ENCODE measurements around the gene TAF10. TPM values are rescaled to one million over a fixed set of nuclear protein-coding genes. Genes with fewer than 3 reads are reported as not detected.

Gene TAF10
- total RNA-seq, 2 experiments from 2014 or later, result 154 to 164 TPM

DNA sequence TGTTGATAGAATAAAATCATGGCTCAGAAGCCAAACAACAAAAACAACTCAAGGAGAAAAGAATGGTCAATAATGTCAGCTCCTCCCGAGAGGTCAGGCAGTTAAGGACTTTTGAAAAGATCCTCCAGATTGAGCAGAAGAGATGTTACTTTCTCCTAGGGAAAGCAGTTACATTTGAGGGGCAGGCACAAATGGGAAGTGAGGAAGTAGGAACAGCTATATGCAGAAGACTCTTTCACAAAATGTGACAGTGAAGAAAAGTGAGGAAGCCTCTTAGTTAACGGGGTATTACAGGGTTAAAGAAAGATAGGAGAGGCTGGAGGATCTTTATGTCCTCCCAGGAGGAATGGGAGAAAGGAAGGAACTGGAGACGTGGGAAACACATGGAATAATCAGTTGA is 40.2 kb upstream of the TAF10 start:
- H3K9me3 ChIP-seq (ENCODE audit: control insufficient read depth in 1 of 2, insufficient read depth in 1 of 2, low read length in 2 of 2), result no peaks in the 10 kb centered on the region
- H3K9me3 Mint-ChIP-seq, result no peaks in the 10 kb centered on the region
- peaks cover 44% of the 10 kb centered on the region for H3K4me1 ChIP-seq (ENCODE audit: insufficient read depth, low read length)
- intact Hi-C loops (cut with DNase I, micrococcal nuclease), result no loop called here
- H3K27ac ChIP-seq (ENCODE audit: low read depth in 1 of 2, low read length in 2 of 2), result no peak overlapping the region
- H3K4me3 Mint-ChIP-seq, result no peak overlapping the region
- H3K27me3 Mint-ChIP-seq, result no peaks in the 10 kb centered on the region
- ChIA-PET CTCF (interaction anchor here (1.1 kb wide), 1 partner anchor 16 kb away, joined by 4 read pairs; no protein-coding TSS in a partner anchor), POLR2A (interaction anchor here (1.1 kb wide), 2 partner anchors 13 to 40 kb away, joined by 3 read pairs; partner anchors contain the start of gene TAF10)
- no peaks in the 10 kb centered on the region for H3K27me3 ChIP-seq (ENCODE audit: control insufficient read depth in 1 of 2, insufficient read depth in 2 of 2, low read length in 2 of 2)
- DNase-seq (no peak), ATAC-seq (ENCODE audit: poor library complexity) (no peak)
- H3K4me3 ChIP-seq (ENCODE audit: low read length), result no peak overlapping the region
- no peaks in the 10 kb centered on the region for H3K36me3 Mint-ChIP-seq (ENCODE audit: low read depth)
- H3K27ac Mint-ChIP-seq, result no peak overlapping the region
- peaks cover 12% of the 10 kb centered on the region for H3K4me1 Mint-ChIP-seq (ENCODE audit: low read depth)
- no peaks in the 10 kb centered on the region for H3K36me3 ChIP-seq (ENCODE audit: insufficient read depth, low read length)
- TF ChIP-seq, protein P1, sequence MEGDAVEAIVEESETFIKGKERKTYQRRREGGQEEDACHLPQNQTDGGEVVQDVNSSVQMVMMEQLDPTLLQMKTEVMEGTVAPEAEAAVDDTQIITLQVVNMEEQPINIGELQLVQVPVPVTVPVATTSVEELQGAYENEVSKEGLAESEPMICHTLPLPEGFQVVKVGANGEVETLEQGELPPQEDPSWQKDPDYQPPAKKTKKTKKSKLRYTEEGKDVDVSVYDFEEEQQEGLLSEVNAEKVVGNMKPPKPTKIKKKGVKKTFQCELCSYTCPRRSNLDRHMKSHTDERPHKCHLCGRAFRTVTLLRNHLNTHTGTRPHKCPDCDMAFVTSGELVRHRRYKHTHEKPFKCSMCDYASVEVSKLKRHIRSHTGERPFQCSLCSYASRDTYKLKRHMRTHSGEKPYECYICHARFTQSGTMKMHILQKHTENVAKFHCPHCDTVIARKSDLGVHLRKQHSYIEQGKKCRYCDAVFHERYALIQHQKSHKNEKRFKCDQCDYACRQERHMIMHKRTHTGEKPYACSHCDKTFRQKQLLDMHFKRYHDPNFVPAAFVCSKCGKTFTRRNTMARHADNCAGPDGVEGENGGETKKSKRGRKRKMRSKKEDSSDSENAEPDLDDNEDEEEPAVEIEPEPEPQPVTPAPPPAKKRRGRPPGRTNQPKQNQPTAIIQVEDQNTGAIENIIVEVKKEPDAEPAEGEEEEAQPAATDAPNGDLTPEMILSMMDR (IDR thresholded peaks at IDR 0.05), result no peak

DNA sequence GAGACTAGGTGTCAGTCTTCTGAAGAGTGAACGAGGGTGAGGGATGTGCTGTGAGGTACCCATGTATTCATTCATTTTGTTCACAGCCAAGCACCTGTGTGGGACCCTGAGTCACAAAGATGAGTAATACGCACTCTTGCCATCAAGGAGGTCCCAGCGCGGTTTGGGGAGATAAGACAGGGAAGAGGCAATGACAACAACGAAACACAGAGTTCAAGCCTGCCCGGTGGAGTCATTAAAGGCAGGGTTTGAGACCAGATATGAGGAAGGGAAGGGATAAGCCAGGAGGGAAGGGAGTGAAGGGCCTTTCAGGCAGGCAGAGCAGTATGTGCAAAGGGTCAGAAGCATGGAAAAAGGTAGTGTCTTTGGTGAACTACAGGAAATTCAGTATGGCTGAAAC is 39.0 kb upstream of the TAF10 start:
- intact Hi-C loops (cut with DNase I, micrococcal nuclease), result no loop called here
- ChIA-PET CTCF (interaction anchor here (2.4 kb wide), 1 partner anchor 32 kb away, joined by 12 read pairs; the partner anchor contains the start of gene MRPL17), POLR2A (no interaction called here)
- TF ChIP-seq, protein P1 (IDR thresholded peaks at IDR 0.05), result no peak
- DNase-seq (peak in 1 of 14 experiments; percentile 50), ATAC-seq (ENCODE audit: poor library complexity) (no peak)
- Mint-ChIP-seq H3K27ac (no peak overlapping the region), H3K4me1 (ENCODE audit: low read depth) (no peaks in the 10 kb centered on the region), H3K27me3 (no peaks in the 10 kb centered on the region), H3K4me3 (no peak overlapping the region), H3K36me3 (ENCODE audit: low read depth) (no peaks in the 10 kb centered on the region), H3K9me3 (no peaks in the 10 kb centered on the region)
- peaks cover 52% of the 10 kb centered on the region for H3K4me1 ChIP-seq (ENCODE audit: insufficient read depth, low read length)
- no peaks in the 10 kb centered on the region for H3K9me3 ChIP-seq (ENCODE audit: control insufficient read depth in 1 of 2, insufficient read depth in 1 of 2, low read length in 2 of 2)
- H3K27ac ChIP-seq (ENCODE audit: low read depth in 1 of 2, low read length in 2 of 2), result no peak overlapping the region
- no peak overlapping the region for H3K4me3 ChIP-seq (ENCODE audit: low read length)
- no peaks in the 10 kb centered on the region for H3K27me3 ChIP-seq (ENCODE audit: control insufficient read depth in 1 of 2, insufficient read depth in 2 of 2, low read length in 2 of 2)
- H3K36me3 ChIP-seq (ENCODE audit: insufficient read depth, low read length), result no peaks in the 10 kb centered on the region

DNA sequence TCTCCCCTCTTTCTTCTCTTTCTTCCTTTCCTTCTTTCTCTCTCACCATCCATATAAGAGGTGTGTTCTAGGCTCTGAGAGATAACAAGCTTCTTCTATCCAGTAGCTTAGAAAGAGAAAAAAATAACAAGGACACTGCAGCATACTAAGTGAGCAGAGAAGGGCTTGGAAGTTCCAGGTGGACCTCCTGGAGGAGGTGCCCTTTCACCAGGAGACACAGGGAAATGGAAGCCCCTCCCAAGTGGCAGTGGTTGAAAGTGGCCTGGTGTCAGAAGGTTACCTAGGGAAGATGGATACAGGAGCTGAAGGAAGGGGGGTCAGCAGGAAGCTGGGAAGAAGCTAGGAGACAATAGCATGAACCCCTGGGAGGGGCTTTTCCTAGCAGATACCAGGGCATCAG is 38.1 kb upstream of the TAF10 start:
- no peak overlapping the region for H3K4me3 Mint-ChIP-seq
- intact Hi-C loops (cut with DNase I, micrococcal nuclease), result no loop called here
- no peaks in the 10 kb centered on the region for H3K9me3 ChIP-seq (ENCODE audit: control insufficient read depth in 1 of 2, insufficient read depth in 1 of 2, low read length in 2 of 2)
- H3K4me1 Mint-ChIP-seq (ENCODE audit: low read depth), result no peaks in the 10 kb centered on the region
- H3K27ac Mint-ChIP-seq, result no peak overlapping the region
- DNase-seq (no peak), ATAC-seq (ENCODE audit: poor library complexity) (no peak)
- H3K36me3 ChIP-seq (ENCODE audit: insufficient read depth, low read length), result no peaks in the 10 kb centered on the region
- ChIA-PET CTCF (interaction anchor here (1.2 to 2.4 kb wide), 2 partner anchors 32 to 33 kb away, joined by 3 to 12 read pairs; partner anchors contain the start of gene MRPL17), POLR2A (interaction anchor here (1.0 to 5.1 kb wide), 3 partner anchors 18 to 38 kb away, joined by 5 to 40 read pairs (median 6); partner anchors contain the start of genes MRPL17 and TAF10)
- peak overlapping the region in 1 of 2 donors; percentile 5 for H3K27ac ChIP-seq (ENCODE audit: low read depth in 1 of 2, low read length in 2 of 2)
- H3K4me1 ChIP-seq (ENCODE audit: insufficient read depth, low read length), result peaks cover 57% of the 10 kb centered on the region
- H3K27me3 Mint-ChIP-seq, result no peaks in the 10 kb centered on the region
- no peak overlapping the region for H3K4me3 ChIP-seq (ENCODE audit: low read length)
- no peaks in the 10 kb centered on the region for H3K36me3 Mint-ChIP-seq (ENCODE audit: low read depth)
- TF ChIP-seq, protein P1 (IDR thresholded peaks at IDR 0.05), result no peak
- no peaks in the 10 kb centered on the region for H3K27me3 ChIP-seq (ENCODE audit: control insufficient read depth in 1 of 2, insufficient read depth in 2 of 2, low read length in 2 of 2)
- H3K9me3 Mint-ChIP-seq, result no peaks in the 10 kb centered on the region

Data from CD4-positive, alpha-beta T cell (primary cell).